Measurements from ENCODE around the gene MED13. TPM values are rescaled to one million over a fixed set of nuclear protein-coding genes. Genes with fewer than 3 reads are reported as not detected.
"Not testable (repeated sequence)": the region's sequence is repeated elsewhere in the genome, so short reads cannot be mapped to it uniquely, and the experiment has no call there.

Gene MED13
- total and polyA plus RNA-seq, 7 donors, result 6.6 to 74.4 (median 45.1) TPM

DNA sequence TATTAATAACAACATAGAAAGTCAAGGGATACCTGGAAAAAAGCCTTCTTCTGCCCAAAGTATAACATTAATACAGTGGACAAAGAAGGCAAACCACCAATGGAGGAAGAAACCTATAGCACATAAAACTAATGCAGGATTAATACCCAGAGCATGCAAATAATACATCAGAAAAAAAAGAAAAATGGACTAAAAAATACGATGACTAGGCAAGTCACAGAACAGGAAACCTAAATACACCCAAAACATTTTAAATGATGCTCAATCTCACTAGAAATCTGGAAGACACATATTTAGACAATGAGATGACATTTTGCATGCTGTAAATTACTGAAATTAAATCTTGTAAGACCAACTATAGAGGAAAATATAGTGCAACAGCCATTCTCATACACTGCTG is 55.9 kb downstream of the MED13 start:
- Histone ChIP-seq H3K4me1 (no peaks in the 10 kb centered on the region), H3K4me3 (no peak overlapping the region), H3K36me3 (ENCODE audit: insufficient read depth in 1 of 2, low read depth in 1 of 2) (peaks cover 0 to 75% of the 10 kb centered on the region in 2 donors), H3K27me3 (ENCODE audit: insufficient read depth in 3 of 3, low read length in 2 of 3) (no peaks in the 10 kb centered on the region), H3K27ac (no peak overlapping the region), H3K9me3 (no peaks in the 10 kb centered on the region)
- no peak for TF ChIP-seq CTCF (IDR thresholded peaks at IDR 0.05)
- intact Hi-C loops (cut with DNase I), result loop anchor here in 1 of 2 donors (10.0 kb wide), 1 partner anchor 46 kb away; no protein-coding TSS in a partner anchor
- DNase-seq, result no peak
- ATAC-seq, result no peak
- 85 to 97% (median 89%) methylated on average over 1 of the region's 1 CpG for WGBS, 3 donors

GRCh38 chr17:62008294-62008693 is 56.8 kb downstream of the MED13 start:
- H3K36me3 ChIP-seq (ENCODE audit: insufficient read depth in 1 of 2, low read depth in 1 of 2), result peaks cover 0 to 67% of the 10 kb centered on the region in 2 donors
- no peak for DNase-seq
- H3K4me3 ChIP-seq, result no peak overlapping the region
- no peak overlapping the region for H3K27ac ChIP-seq
- no peaks in the 10 kb centered on the region for H3K27me3 ChIP-seq (ENCODE audit: insufficient read depth in 3 of 3, low read length in 2 of 3)
- no peaks in the 10 kb centered on the region for H3K4me1 ChIP-seq
- no peak for TF ChIP-seq CTCF (IDR thresholded peaks at IDR 0.05)
- no peaks in the 10 kb centered on the region for H3K9me3 ChIP-seq
- 95 to 96% (median 95%) methylated on average over 5 of the region's 5 CpGs for WGBS, 3 donors
- intact Hi-C loops (cut with DNase I), result loop anchor here in 1 of 2 donors (10.0 kb wide), 1 partner anchor 47 kb away; no protein-coding TSS in a partner anchor
- ATAC-seq, result no peak

DNA sequence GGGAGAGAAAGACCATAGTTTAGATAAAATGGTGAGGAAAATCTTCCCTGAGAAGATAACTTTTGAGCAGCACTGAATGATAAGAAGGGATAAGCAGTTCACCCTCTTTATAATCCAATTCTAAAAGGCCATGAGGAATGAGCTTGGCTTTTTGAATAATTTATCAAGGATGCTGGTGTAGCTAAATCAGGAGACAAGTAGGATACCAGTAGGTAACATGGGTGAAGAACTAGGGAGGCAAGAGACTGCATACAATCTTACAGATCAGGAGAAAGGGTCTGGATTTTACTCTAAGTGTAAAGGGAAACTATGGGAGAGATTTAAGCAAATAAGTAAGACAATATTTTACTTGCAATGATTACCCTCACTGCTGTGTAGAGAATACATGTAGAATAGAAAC is 60.7 kb downstream of the MED13 start:
- intact Hi-C loops (cut with DNase I), result loop anchor here in 1 of 2 donors (10.0 kb wide), 1 partner anchor 50 kb away; no protein-coding TSS in a partner anchor
- no peak overlapping the region for H3K4me3 ChIP-seq
- no peaks in the 10 kb centered on the region for H3K9me3 ChIP-seq
- TF ChIP-seq CTCF (IDR thresholded peaks at IDR 0.05), result no peak
- ATAC-seq (no peak), DNase-seq (no peak)
- no peaks in the 10 kb centered on the region for H3K4me1 ChIP-seq
- no peak overlapping the region for H3K27ac ChIP-seq
- peaks cover 0 to 33% of the 10 kb centered on the region in 2 donors for H3K36me3 ChIP-seq (ENCODE audit: insufficient read depth in 1 of 2, low read depth in 1 of 2)
- H3K27me3 ChIP-seq (ENCODE audit: insufficient read depth in 3 of 3, low read length in 2 of 3), result no peaks in the 10 kb centered on the region

DNA sequence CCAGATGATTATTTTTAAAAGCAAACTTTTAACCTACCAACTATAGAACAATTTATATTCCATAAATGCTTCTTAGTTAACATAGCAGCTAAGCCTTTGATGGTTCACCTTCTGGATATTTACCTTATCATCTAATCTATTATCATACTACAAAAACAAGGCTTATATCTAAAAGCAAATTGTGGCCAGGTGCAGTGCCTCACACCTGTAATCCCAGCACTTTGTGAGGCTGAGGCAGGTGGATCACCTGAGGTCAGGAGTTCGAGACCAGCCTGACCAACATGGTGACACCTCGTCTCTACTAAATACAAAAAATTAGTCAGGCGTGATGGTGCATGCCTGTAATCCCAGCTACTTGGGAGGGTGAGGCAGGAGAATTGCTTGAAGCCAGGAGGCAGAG is 61.9 kb downstream of the MED13 start:
- intact Hi-C loops (cut with DNase I), result loop anchor here in 1 of 2 donors (10.0 kb wide), 1 partner anchor 52 kb away; no protein-coding TSS in a partner anchor
- 89 to 100% (median 94%) methylated on average over 3 of the region's 3 CpGs for WGBS, 3 donors
- peaks cover 0 to 23% of the 10 kb centered on the region in 2 donors for H3K36me3 ChIP-seq (ENCODE audit: insufficient read depth in 1 of 2, low read depth in 1 of 2)

DNA sequence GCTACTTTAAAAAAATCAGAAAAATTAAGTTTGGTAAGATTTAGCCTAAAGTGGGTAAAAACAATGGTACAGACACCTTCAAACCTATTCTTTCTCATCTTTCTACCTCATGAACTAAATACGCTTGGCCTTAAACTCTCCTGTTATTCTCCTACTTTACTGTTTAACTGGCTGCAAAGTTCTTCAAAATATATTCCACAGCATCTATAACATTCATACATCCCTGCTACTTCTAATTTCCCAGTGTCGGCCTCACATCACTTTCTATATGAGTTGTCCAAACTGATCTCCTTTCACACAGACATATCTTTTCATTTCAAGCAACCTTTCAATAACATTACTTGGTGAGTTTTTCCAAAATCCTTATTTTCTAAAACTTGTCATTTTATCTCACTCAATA is 64.0 kb downstream of the MED13 start:
- H3K4me1 ChIP-seq, result peaks cover 31% of the 10 kb centered on the region

More for the DNA sequence above, 61.9 kb downstream of the MED13 start:
- H3K4me3 ChIP-seq; H3K9me3 ChIP-seq; H3K27me3 ChIP-seq (ENCODE audit: insufficient read depth in 3 of 3, low read length in 2 of 3); H3K27ac ChIP-seq; DNase-seq; ATAC-seq: not testable (repeated sequence)
- peaks cover 11% of the 10 kb centered on the region for H3K4me1 ChIP-seq

More for the DNA sequence above, 64.0 kb downstream of the MED13 start:
- no peak overlapping the region for H3K4me3 ChIP-seq
- H3K27me3 ChIP-seq (ENCODE audit: insufficient read depth in 3 of 3, low read length in 2 of 3), result no peaks in the 10 kb centered on the region
- intact Hi-C loops (cut with DNase I), result loop anchor here in 1 of 2 donors (10.0 kb wide), 1 partner anchor 54 kb away; no protein-coding TSS in a partner anchor
- no peaks in the 10 kb centered on the region for H3K9me3 ChIP-seq
- 97 to 99% (median 97%) methylated on average over 2 of the region's 2 CpGs for WGBS, 3 donors
- no peak for TF ChIP-seq CTCF (IDR thresholded peaks at IDR 0.05)
- no peak for DNase-seq
- ATAC-seq, result no peak
- H3K27ac ChIP-seq, result no peak overlapping the region
- H3K36me3 ChIP-seq (ENCODE audit: insufficient read depth in 1 of 2, low read depth in 1 of 2), result peaks cover 0 to 9% of the 10 kb centered on the region in 2 donors

Data from psoas muscle (tissue), 8 donors.